HUES6 (cell line): Measurements from ENCODE around the gene KLLN.
A peak's percentile ranks its signal among the peaks of the same experiment; 100 is the strongest.
"Not testable (repeated sequence)": the region's sequence is repeated elsewhere in the genome, so short reads cannot be mapped to it uniquely, and the experiment has no call there.

ENCODE experiments used
- H3K27ac ChIP-seq: 2 replicates; pipeline ENCODE4 v1.7.0; 2013; ENCODE audit warnings: low read depth, mild to moderate bottlenecking, low read length, inconsistent platforms
- H3K27me3 ChIP-seq: 2 replicates; pipeline ENCODE4 v1.6.1; 2013; ENCODE audit warnings: low read length; ENCODE audit not compliant: control insufficient read depth, insufficient read depth
- H3K36me3 ChIP-seq: 2 replicates; pipeline ENCODE4 v1.6.1; 2013; ENCODE audit warnings: low read length; ENCODE audit not compliant: control insufficient read depth, insufficient read depth
- H3K4me1 ChIP-seq: 2 replicates; pipeline ENCODE4 v1.6.1; 2013; ENCODE audit warnings: low read length; ENCODE audit not compliant: control insufficient read depth, insufficient read depth
- H3K4me3 ChIP-seq: 2 replicates; pipeline ENCODE4 v1.5.1; 2013; ENCODE audit warnings: low read depth, low read length
- H3K9ac ChIP-seq: one replicate; pipeline ENCODE4 v1.6.1; 2013; ENCODE audit warnings: mild to moderate bottlenecking, low read length
- H3K9me3 ChIP-seq: 2 replicates; pipeline ENCODE4 v1.6.1; 2013; ENCODE audit warnings: low read depth, low read length; ENCODE audit not compliant: control insufficient read depth, insufficient read depth

Gene KLLN

GRCh38 chr10:87880336-87880735 lies 17.0 kb upstream of the KLLN start:
- H3K27ac ChIP-seq: no peak overlapping the region
- H3K9ac ChIP-seq: no peak overlapping the region
- H3K27me3 ChIP-seq: no peaks in the 10 kb centered on the region
- H3K4me1 ChIP-seq: peaks cover 3% of the 10 kb centered on the region; the same call in 1 of the 2 replicates
- peaks cover 4% of the 10 kb centered on the region; the same call in 1 of the 2 replicates for H3K9me3 ChIP-seq
- H3K4me3 ChIP-seq: no peak overlapping the region
- peaks cover 19% of the 10 kb centered on the region for H3K36me3 ChIP-seq

GRCh38 chr10:87878664-87879459 lies 15.5 kb upstream of the KLLN start:
- H3K27me3 ChIP-seq: no peaks in the 10 kb centered on the region
- H3K9ac ChIP-seq: no peak overlapping the region
- H3K9me3 ChIP-seq: no peaks in the 10 kb centered on the region
- H3K4me1 ChIP-seq: peaks cover 3% of the 10 kb centered on the region; the same call in 1 of the 2 replicates
- peaks cover 12% of the 10 kb centered on the region for H3K36me3 ChIP-seq
- no peak overlapping the region for H3K27ac ChIP-seq
- H3K4me3 ChIP-seq: no peak overlapping the region

DNA sequence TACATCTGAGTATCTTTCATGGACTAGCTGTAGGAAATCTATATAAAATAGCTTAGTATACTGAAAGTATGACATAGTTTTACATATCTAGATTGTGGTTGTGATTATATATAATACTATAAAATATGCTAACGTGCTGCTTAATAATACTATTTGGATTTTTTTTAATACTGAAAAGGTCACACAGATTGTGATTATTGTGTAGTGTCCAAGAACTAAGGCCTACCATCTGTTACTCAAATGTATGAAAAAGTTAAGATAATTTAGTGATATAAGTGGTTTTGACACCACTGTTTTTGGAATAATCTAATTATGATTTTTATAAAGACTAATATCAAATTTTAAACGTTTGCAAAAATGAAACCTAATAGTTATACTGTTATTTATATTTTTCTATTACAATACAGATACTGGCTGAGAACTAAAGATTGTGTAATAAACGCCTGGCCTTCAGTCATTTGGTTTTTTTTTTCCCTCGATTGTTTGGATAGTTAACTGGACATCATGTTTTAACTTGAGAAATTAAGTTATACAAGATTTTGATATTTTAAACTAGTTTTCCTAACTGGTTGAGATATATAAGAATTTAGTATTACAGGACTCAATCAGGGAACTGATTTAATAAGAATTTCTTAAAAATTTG lies 12.7 kb upstream of the KLLN start:
- no peaks in the 10 kb centered on the region for H3K27me3 ChIP-seq
- no peak overlapping the region for H3K9ac ChIP-seq
- H3K4me1 ChIP-seq: peaks cover 3% of the 10 kb centered on the region; the same call in 1 of the 2 replicates
- peaks cover 9% of the 10 kb centered on the region for H3K36me3 ChIP-seq
- H3K4me3 ChIP-seq: no peak overlapping the region
- no peaks in the 10 kb centered on the region for H3K9me3 ChIP-seq
- no peak overlapping the region for H3K27ac ChIP-seq

GRCh38 chr10:87873656-87874055 lies 10.3 kb upstream of the KLLN start:
- H3K9ac ChIP-seq: no peak overlapping the region
- H3K27ac ChIP-seq: no peak overlapping the region; the same call in 1 of the 2 replicates
- 0 out of 2 replicates have a peak, but pooled peaks cover 3% of the 10 kb centered on the region for H3K4me1 ChIP-seq

DNA sequence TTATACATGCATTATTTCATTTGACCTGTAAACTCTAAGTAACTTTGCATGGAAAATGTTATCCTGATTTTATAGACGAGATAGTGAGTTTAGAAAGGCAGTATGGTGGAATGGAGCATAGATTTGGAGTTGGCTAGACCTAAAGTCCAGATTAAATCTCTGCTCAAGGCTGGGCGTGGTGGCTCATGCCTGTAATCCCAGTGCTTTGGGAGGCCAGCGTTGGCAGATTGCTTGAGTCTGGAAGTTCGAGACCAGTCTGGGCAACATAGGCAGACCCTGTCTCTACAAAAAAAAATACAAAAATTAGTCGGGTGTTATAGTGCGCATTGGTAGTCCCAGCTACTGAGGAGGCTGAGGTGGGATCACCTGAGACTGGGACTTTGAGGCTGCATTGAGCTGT lies 9.5 kb upstream of the KLLN start:
- Histone ChIP-seq H3K4me1 (0 out of 2 replicates have a peak, but pooled peaks cover 3% of the 10 kb centered on the region), H3K4me3 (no peak overlapping the region), H3K27me3 (no peaks in the 10 kb centered on the region), H3K27ac (no peak overlapping the region), H3K9me3 (no peaks in the 10 kb centered on the region), H3K9ac (no peak overlapping the region), H3K36me3 (no peaks in the 10 kb centered on the region; the same call in 1 of the 2 replicates)

More at GRCh38 chr10:87873656-87874055, 10.3 kb upstream of the KLLN start:
- Histone ChIP-seq H3K4me3 (no peak overlapping the region), H3K27me3 (no peaks in the 10 kb centered on the region), H3K9me3 (no peaks in the 10 kb centered on the region), H3K36me3 (no peaks in the 10 kb centered on the region; the same call in 1 of the 2 replicates)

- Histone ChIP-seq H3K4me3 (no peak overlapping the region), H3K36me3 (no peaks in the 10 kb centered on the region), H3K9me3 (no peaks in the 10 kb centered on the region), H3K4me1 (0 out of 2 replicates have a peak, but pooled peaks cover 6% of the 10 kb centered on the region), H3K27me3 (no peaks in the 10 kb centered on the region), H3K27ac (no peak overlapping the region), H3K9ac (no peak overlapping the region)
Measured at GRCh38 chr10:87869773-87870551, 6.6 kb upstream of the KLLN start.

DNA sequence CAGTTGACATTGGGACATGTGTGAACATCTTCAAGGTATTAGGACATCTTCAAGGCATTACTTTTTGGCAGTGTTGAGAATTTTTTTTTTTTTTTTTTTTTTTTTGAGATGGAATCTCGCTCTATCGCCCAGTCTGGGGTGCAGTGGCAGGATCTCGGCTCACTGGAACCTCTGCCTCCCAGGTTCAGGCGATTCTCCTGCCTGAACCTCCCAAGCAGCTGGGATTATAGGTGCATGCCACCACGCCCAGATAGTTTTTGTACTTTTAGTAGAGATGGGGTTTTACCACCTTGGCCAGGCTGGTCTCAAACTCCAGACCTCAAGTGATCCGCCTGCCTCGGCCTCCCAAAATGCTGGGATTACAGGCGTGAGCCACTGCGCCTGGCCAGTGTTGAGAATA lies 5.8 kb upstream of the KLLN start:
- not testable (repeated sequence) for H3K4me3 ChIP-seq, H3K4me1 ChIP-seq, H3K27me3 ChIP-seq, H3K9ac ChIP-seq, H3K9me3 ChIP-seq, H3K36me3 ChIP-seq, H3K27ac ChIP-seq

DNA sequence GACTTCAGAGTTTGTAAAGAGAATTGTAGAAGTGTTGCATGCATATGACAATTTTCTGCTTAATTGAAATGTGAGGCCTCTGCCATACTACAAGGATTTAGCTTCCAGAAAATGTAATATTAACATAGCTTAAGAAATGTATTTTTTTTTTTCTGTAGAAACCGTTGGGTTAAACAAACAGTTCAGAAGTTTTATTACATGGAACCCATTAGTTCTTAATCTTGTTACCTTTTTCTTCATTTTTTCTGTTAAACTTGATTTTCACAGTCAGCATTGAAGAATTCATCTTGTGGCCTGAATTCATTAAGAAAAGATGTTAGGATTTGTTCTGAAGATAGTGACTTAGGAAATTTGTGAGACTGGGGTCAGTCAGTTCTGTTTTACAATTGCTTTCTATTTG lies 4.9 kb upstream of the KLLN start:
- H3K4me3 ChIP-seq: peak overlapping the region; percentile 80
- no peaks in the 10 kb centered on the region for H3K36me3 ChIP-seq
- H3K9ac ChIP-seq: no peak overlapping the region
- H3K27ac ChIP-seq: no peak overlapping the region
- 0 out of 2 replicates have a peak, but pooled peaks cover 6% of the 10 kb centered on the region for H3K4me1 ChIP-seq
- no peaks in the 10 kb centered on the region for H3K9me3 ChIP-seq
- no peaks in the 10 kb centered on the region for H3K27me3 ChIP-seq

- Histone ChIP-seq H3K27me3 (no peaks in the 10 kb centered on the region), H3K9me3 (no peaks in the 10 kb centered on the region), H3K36me3 (no peaks in the 10 kb centered on the region), H3K27ac (no peak overlapping the region), H3K4me1 (0 out of 2 replicates have a peak, but pooled peaks cover 6% of the 10 kb centered on the region), H3K9ac (no peak overlapping the region), H3K4me3 (peak overlapping the region; percentile 80)
Measured at GRCh38 chr10:87867453-87867852, 4.1 kb upstream of the KLLN start.

GRCh38 chr10:87866412-87866974 lies 3.2 kb upstream of the KLLN start:
- H3K9ac ChIP-seq: no peak overlapping the region
- H3K9me3 ChIP-seq: no peaks in the 10 kb centered on the region
- H3K4me1 ChIP-seq: 0 out of 2 replicates have a peak, but pooled peaks cover 6% of the 10 kb centered on the region
- no peak overlapping the region for H3K27ac ChIP-seq
- H3K36me3 ChIP-seq: no peaks in the 10 kb centered on the region
- H3K27me3 ChIP-seq: no peaks in the 10 kb centered on the region
- peak overlapping the region; percentile 80 for H3K4me3 ChIP-seq
